CD4-positive, alpha-beta T cell (primary cell): Measurements from ENCODE around the gene GDAP2. TPM values are rescaled to one million over a fixed set of nuclear protein-coding genes. Genes with fewer than 3 reads are reported as not detected.
A peak's percentile ranks its signal among the peaks of the same experiment; 100 is the strongest.

Experiments used
- ATAC-seq: fragments of 200-7000 bp; cut with Tn5 transposase; one replicate; pipeline ENCODE4 v1.10.0; 2022; ENCODE audit warnings: mild to moderate bottlenecking; ENCODE audit not compliant: poor library complexity
- CTCF ChIA-PET: fragments of 350-600 bp; sonication (Branson Sonifier 250); formaldehyde crosslinking; loops from one replicate; lab custom pipeline; 2021; ENCODE audit warnings: antibody characterized with exemption, inconsistent platforms; lab: Charles Lee
- POLR2A ChIA-PET: fragments of 350-600 bp; sonication (Branson Sonifier 250); formaldehyde crosslinking; loops from one replicate; lab custom pipeline; 2021; ENCODE audit warnings: antibody characterized with exemption, inconsistent platforms; lab: Charles Lee
- DNase-seq, 14 experiments: peaks; one replicate each; pipeline ENCODE4 v3.0.0-alpha.2; 2013 to 2020; ENCODE audit warnings: mixed read lengths in 2 of 14
- H3K27ac ChIP-seq, 2 donors: one replicate each; pipeline versions ENCODE4 v1.5.1 to v1.7.0; 2013; ENCODE audit warnings: low read length in 2 of 2, low read depth in 1 of 2, mild to moderate bottlenecking in 1 of 2
- H3K27me3 ChIP-seq, 2 experiments: 1 replicate in 1 of 2; 2 replicates in 1 of 2; pipeline versions ENCODE4 v1.6.1 to v1.7.0; 2013; ENCODE audit warnings: low read length in 2 of 2, control low read depth in 1 of 2, mild to moderate bottlenecking in 1 of 2, moderate library complexity in 1 of 2; ENCODE audit not compliant: insufficient read depth in 2 of 2, control insufficient read depth in 1 of 2
- H3K36me3 ChIP-seq: one replicate; pipeline ENCODE4 v1.6.1; 2013; ENCODE audit warnings: low read length, control low read depth; ENCODE audit not compliant: insufficient read depth
- H3K4me1 ChIP-seq: one replicate; pipeline ENCODE4 v1.6.1; 2013; ENCODE audit warnings: low read length, control low read depth; ENCODE audit not compliant: insufficient read depth
- H3K4me3 ChIP-seq: one replicate; pipeline ENCODE4 v1.5.1; 2013; ENCODE audit warnings: mild to moderate bottlenecking, low read length, moderate library complexity
- H3K9me3 ChIP-seq, 2 experiments: 1 replicate in 1 of 2; 2 replicates in 1 of 2; pipeline versions ENCODE4 v1.6.1 to v1.7.0; 2013; ENCODE audit warnings: low read length in 2 of 2, mild to moderate bottlenecking in 2 of 2, control low read depth in 1 of 2, moderate library complexity in 1 of 2; ENCODE audit not compliant: control insufficient read depth in 1 of 2, insufficient read depth in 1 of 2
- H3K27ac Mint-ChIP-seq: one replicate; pipeline ENCODE4 v1.8.0; 2020; ENCODE audit warnings: mixed read lengths
- H3K27me3 Mint-ChIP-seq: one replicate; pipeline ENCODE4 v1.8.0; 2021; ENCODE audit warnings: mixed read lengths
- H3K36me3 Mint-ChIP-seq: one replicate; pipeline ENCODE4 v1.8.0; 2021; ENCODE audit warnings: low read depth, mixed read lengths
- H3K4me1 Mint-ChIP-seq: one replicate; pipeline ENCODE4 v1.8.0; 2021; ENCODE audit warnings: low read depth, mixed read lengths
- H3K4me3 Mint-ChIP-seq: one replicate; pipeline ENCODE4 v1.8.0; 2020; ENCODE audit warnings: mild to moderate bottlenecking, mixed read lengths
- H3K9me3 Mint-ChIP-seq: one replicate; pipeline ENCODE4 v1.8.0; 2020; ENCODE audit warnings: mixed read lengths
- CTCF ChIP-seq: fragments of 200-600 bp; IDR thresholded peaks from one replicate; pipeline ENCODE4 v1.8.0; 2022; ENCODE audit warnings: antibody characterized with exemption, mild to moderate bottlenecking
- intact Hi-C, 2 experiments: fragments of 100-400 bp; cut with DNase I in 1 of 2; cut with micrococcal nuclease in 1 of 2; formaldehyde crosslinking; loops; one replicate each; pipeline versions ENCODE4 v1.15.1 to v1.9.0; 2023 to 2025; cut with DNase I, micrococcal nuclease
- polyA plus RNA-seq, 2 donors: library from polyadenylated mRNA; unstranded; fragments of 120-200 nt; gene quantifications; one replicate each; pipeline ENCODE4 v1.2.1, GENCODE V29; 2013
- total RNA-seq, 174 experiments: library from RNA in 2 of 174; stranded (reverse) in 2 of 174; gene quantifications; one replicate each; pipeline ENCODE4 v1.2.3 and lab custom pipeline; 2021 to 2026

GDAP2 gene
- total RNA-seq (10 to 100 TPM; 18.1 to 18.9 TPM), total RNA-seq (lab: John Stamatoyannopoulos, UW) (28.6 to 97.0 (median 53.2) reads per million in 172 experiments)
- 8.7 TPM for polyA plus RNA-seq (2013, experiment 1 of 2)
- polyA plus RNA-seq (2013, experiment 2 of 2): 10.9 TPM

GRCh38 chr1:117929343-117930172 is at the start of gene GDAP2, which contains the start of gene WDR3:
TSS of gene GDAP2 (minus strand) at chr1:117929621. CDS start at chr1:117920357, 9,264 bp downstream.
TSS of gene WDR3 (plus strand) at chr1:117929739. CDS start at chr1:117933320, 3,581 bp downstream.
- Histone ChIP-seq H3K27ac (peak within 1 kb of the TSS; percentile 83 to 90), H3K4me1 (peaks cover 21% of the 10 kb centered on the region), H3K9me3 (no peaks in the 10 kb centered on the region), H3K4me3 (peak within 1 kb of the TSS; percentile 89), H3K36me3 (peaks cover 14% of the 10 kb centered on the region), H3K27me3 (no peaks in the 10 kb centered on the region)
- intact Hi-C loops: loop anchor here in 1 of 2 experiments (2.0 to 5.0 kb wide), 3 partner anchors 325 to 1208 kb away; partner anchors contain the start of gene MAN1A2
- H3K27ac Mint-ChIP-seq: peak within 1 kb of the TSS; percentile 92
- no peak for TF ChIP-seq CTCF
- DNase-seq (peak; percentile 87 to 98 (median 94)), ATAC-seq (peak; percentile 94)
- peaks cover 78% of the 10 kb centered on the region for H3K4me1 Mint-ChIP-seq
- no peaks in the 10 kb centered on the region for H3K9me3 Mint-ChIP-seq
- H3K36me3 Mint-ChIP-seq: peaks cover 46% of the 10 kb centered on the region
- ChIA-PET POLR2A (interaction anchor here (0.7 to 2.1 kb wide), 5 partner anchors 10 to 869 kb away, joined by 3 to 9 read pairs (median 3); partner anchors contain the start of gene TTF2), CTCF (no interaction called here)
- no peaks in the 10 kb centered on the region for H3K27me3 Mint-ChIP-seq
- peak within 1 kb of the TSS; percentile 96 for H3K4me3 Mint-ChIP-seq

GRCh38 chr1:117976381-117976780 is 47.0 kb upstream of the GDAP2 start:
- peaks cover 0 to 9% of the 10 kb centered on the region in 2 experiments for H3K27me3 ChIP-seq
- ChIA-PET CTCF (no interaction called here), POLR2A (no interaction called here)
- no peaks in the 10 kb centered on the region for H3K9me3 Mint-ChIP-seq
- no peak for TF ChIP-seq CTCF
- no peak overlapping the region for H3K27ac Mint-ChIP-seq
- no peak for DNase-seq
- no peak overlapping the region for H3K27ac ChIP-seq
- no peaks in the 10 kb centered on the region for H3K36me3 ChIP-seq
- ATAC-seq: no peak
- peaks cover 19% of the 10 kb centered on the region for H3K27me3 Mint-ChIP-seq
- no peaks in the 10 kb centered on the region for H3K4me1 ChIP-seq
- H3K36me3 Mint-ChIP-seq: no peaks in the 10 kb centered on the region
- no peak overlapping the region for H3K4me3 ChIP-seq
- H3K4me3 Mint-ChIP-seq: no peak overlapping the region
- no peaks in the 10 kb centered on the region for H3K9me3 ChIP-seq
- intact Hi-C loops: no loop called here
- H3K4me1 Mint-ChIP-seq: no peaks in the 10 kb centered on the region

- Histone ChIP-seq H3K9me3 (no peaks in the 10 kb centered on the region), H3K27ac (no peak overlapping the region), H3K27me3 (peaks cover 0 to 5% of the 10 kb centered on the region in 2 experiments), H3K4me1 (no peaks in the 10 kb centered on the region), H3K36me3 (no peaks in the 10 kb centered on the region), H3K4me3 (no peak overlapping the region)
- TF ChIP-seq CTCF: no peak
- no peaks in the 10 kb centered on the region for H3K36me3 Mint-ChIP-seq
- H3K4me3 Mint-ChIP-seq: no peak overlapping the region
- intact Hi-C loops: no loop called here
- H3K27me3 Mint-ChIP-seq: peaks cover 15% of the 10 kb centered on the region
- no peaks in the 10 kb centered on the region for H3K9me3 Mint-ChIP-seq
- ChIA-PET CTCF (no interaction called here), POLR2A (no interaction called here)
- ATAC-seq: no peak
- H3K4me1 Mint-ChIP-seq: no peaks in the 10 kb centered on the region
- no peak for DNase-seq
- H3K27ac Mint-ChIP-seq: no peak overlapping the region
These were observed 42.4 kb upstream of the GDAP2 start for GRCh38 chr1:117971777-117972176.
